Stimulated activated CD8-positive, alpha-beta memory T cell treated with anti-CD3 and anti-CD28 coated beads, Interleukin-4, amount 100 ng/mL, for 48 hours (primary cell): Measurements from ENCODE around the gene ARVCF.

ENCODE experiments used
- DNase-seq: peaks from one replicate; pipeline ENCODE4 v3.0.0-alpha.2; 2020

Gene ARVCF

GRCh38 chr22:19984851-19985811 is 31.5 kb downstream of the ARVCF start:
- no peak for DNase-seq

- no peak for DNase-seq
Observed at GRCh38 chr22:19984201-19984753, 32.3 kb downstream of the ARVCF start.

GRCh38 chr22:19983741-19984140 is 32.9 kb downstream of the ARVCF start:
- no peak for DNase-seq

- DNase-seq = no peak
Observed at GRCh38 chr22:19982991-19983578, 33.5 kb downstream of the ARVCF start.

- no peak for DNase-seq
Observed at GRCh38 chr22:19981961-19982920, 34.4 kb downstream of the ARVCF start.

- no peak for DNase-seq
Observed at GRCh38 chr22:19981171-19981960, 35.3 kb downstream of the ARVCF start.

GRCh38 chr22:19980766-19981165 is 35.9 kb downstream of the ARVCF start:
- DNase-seq = no peak

- DNase-seq = no peak
Observed at GRCh38 chr22:19979712-19980493, 36.7 kb downstream of the ARVCF start.

GRCh38 chr22:19978748-19979147 is 37.9 kb downstream of the ARVCF start:
- DNase-seq = no peak

GRCh38 chr22:19977296-19978243 is 39.1 kb downstream of the ARVCF start:
- DNase-seq = no peak

- DNase-seq = no peak
Observed at GRCh38 chr22:19976671-19977070, 40.0 kb downstream of the ARVCF start.

- DNase-seq = no peak
Observed at GRCh38 chr22:19975707-19976035, 41.0 kb downstream of the ARVCF start.

GRCh38 chr22:19974935-19975706 is 41.5 kb downstream of the ARVCF start:
- no peak for DNase-seq

- no peak for DNase-seq
Observed at GRCh38 chr22:19974268-19974861, 42.3 kb downstream of the ARVCF start.

- DNase-seq = no peak
Observed at GRCh38 chr22:19973551-19974267, 42.9 kb downstream of the ARVCF start.

GRCh38 chr22:19972652-19973550 is 43.7 kb downstream of the ARVCF start:
- DNase-seq = no peak

- DNase-seq = no peak
Observed at GRCh38 chr22:19972251-19972650, 44.4 kb downstream of the ARVCF start.
